ENCODE results near the gene OR6Y1.

DNA sequence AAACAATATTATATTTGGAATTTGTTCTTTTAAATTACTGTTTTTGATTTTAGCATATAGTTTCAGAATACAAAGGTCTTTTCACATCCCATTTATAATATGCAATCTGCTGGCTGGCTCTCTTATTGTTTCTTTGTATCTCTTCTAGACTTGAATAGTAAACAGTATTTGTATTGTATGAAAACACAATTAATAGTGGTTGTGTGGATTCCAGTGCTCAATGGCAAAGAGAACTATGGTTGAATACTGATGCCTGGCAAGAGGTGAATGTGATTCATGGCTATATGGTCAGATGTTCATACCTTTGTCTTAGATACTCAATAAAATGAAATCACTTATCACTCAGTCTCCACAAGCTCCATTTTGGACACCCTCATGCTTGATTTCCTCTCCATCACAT, 37.2 kb downstream of the OR6Y1 start:
- no peak for TF ChIP-seq GATA3 (IDR thresholded peaks at IDR 0.05; ENCODE audit: low read depth, low read length)
- no peak for TF ChIP-seq GATA2 (IDR thresholded peaks at IDR 0.05; ENCODE audit: low read depth, low read length)
